ENCODE results near the gene LIFR. TPM values are rescaled to one million over a fixed set of nuclear protein-coding genes. Genes with fewer than 3 reads are reported as not detected.
A peak's percentile ranks its signal among the peaks of the same experiment; 100 is the strongest.

Gene LIFR
- total RNA-seq, 1 experiment from 2014 or later = 22.0 TPM

GRCh38 chr5:38468978-38469706 lies 87.3 kb downstream of the LIFR start:
- H3F3A ChIP-seq (ENCODE audit: insufficient read depth, low read depth) = no peaks in the 10 kb centered on the region

GRCh38 chr5:38468202-38468673 lies 88.2 kb downstream of the LIFR start:
- TF ChIP-seq EZH2 (IDR thresholded peaks at IDR 0.05; ENCODE audit: low read depth) (no peak), CTCF (conservative IDR thresholded peaks at IDR 0.05) (no peak)
- Histone ChIP-seq H4K20me1 (ENCODE audit: insufficient read depth) (no peaks in the 10 kb centered on the region), H3K4me2 (no peak overlapping the region), H3K4me3 (no peak overlapping the region), H3K4me1 (replicated peaks; ENCODE audit: insufficient read depth) (peaks cover 8% of the 10 kb centered on the region), H3K36me3 (ENCODE audit: low read depth) (no peaks in the 10 kb centered on the region), H3K27me3 (ENCODE audit: insufficient read depth, low read depth) (no peaks in the 10 kb centered on the region), H2AFZ (no peak overlapping the region), H3K27ac (no peak overlapping the region), H3F3A (ENCODE audit: insufficient read depth, low read depth) (no peaks in the 10 kb centered on the region), H3K79me2 (ENCODE audit: low read depth) (no peaks in the 10 kb centered on the region), H3K9me2 (ENCODE audit: insufficient read depth) (no peaks in the 10 kb centered on the region), H3K9me3 (ENCODE audit: insufficient read depth, low read depth) (no peaks in the 10 kb centered on the region)
- DNase-seq = peak in 1 of 2 experiments; percentile 81
- no TSS peak for BruUV-seq (replicated peaks)
- intact Hi-C loops (cut with micrococcal nuclease; ENCODE audit: unreplicated experiment) = no loop called here
- POLR2A ChIA-PET (ENCODE audit: unreplicated experiment) = interaction anchor here (0.6 kb wide), 2 partner anchors 192 to 1593 kb away, joined by 3 to 5 read pairs; no protein-coding TSS in a partner anchor
- CTCF ChIA-PET = interaction anchor here (0.5 to 1.7 kb wide), 4 partner anchors 26 to 315 kb away, joined by 3 to 15 read pairs (median 5); no protein-coding TSS in a partner anchor

More at GRCh38 chr5:38468978-38469706, 87.3 kb downstream of the LIFR start:
- Histone ChIP-seq H3K79me2 (ENCODE audit: low read depth) (no peaks in the 10 kb centered on the region), H3K36me3 (ENCODE audit: low read depth) (no peaks in the 10 kb centered on the region), H3K9me2 (ENCODE audit: insufficient read depth) (no peaks in the 10 kb centered on the region), H2AFZ (no peak overlapping the region), H3K4me2 (no peak overlapping the region), H3K27ac (no peak overlapping the region), H4K20me1 (ENCODE audit: insufficient read depth) (no peaks in the 10 kb centered on the region), H3K9me3 (ENCODE audit: insufficient read depth, low read depth) (no peaks in the 10 kb centered on the region), H3K27me3 (ENCODE audit: insufficient read depth, low read depth) (no peaks in the 10 kb centered on the region), H3K4me1 (replicated peaks; ENCODE audit: insufficient read depth) (no peaks in the 10 kb centered on the region), H3K4me3 (no peak overlapping the region)
- no peak for DNase-seq
- TF ChIP-seq CTCF (conservative IDR thresholded peaks at IDR 0.05) = no peak
- no peak for TF ChIP-seq EZH2 (IDR thresholded peaks at IDR 0.05; ENCODE audit: low read depth)
- BruUV-seq (replicated peaks) = no TSS peak
- intact Hi-C loops (cut with micrococcal nuclease; ENCODE audit: unreplicated experiment) = no loop called here
- ChIA-PET POLR2A (ENCODE audit: unreplicated experiment) (interaction anchor here (0.6 kb wide), 1 partner anchor 1404 kb away, joined by 3 read pairs; no protein-coding TSS in a partner anchor), CTCF (interaction anchor here (0.5 to 1.1 kb wide), 4 partner anchors 86 to 341 kb away, joined by 3 to 7 read pairs (median 3); no protein-coding TSS in a partner anchor)

GRCh38 chr5:38467353-38468040 lies 88.9 kb downstream of the LIFR start:
- POLR2A ChIA-PET (ENCODE audit: unreplicated experiment) = interaction anchor here (0.6 to 0.7 kb wide), 3 partner anchors 180 to 1592 kb away, joined by 3 to 5 read pairs (median 3); no protein-coding TSS in a partner anchor

More at GRCh38 chr5:38467353-38468040, 88.9 kb downstream of the LIFR start:
- no peaks in the 10 kb centered on the region for H3F3A ChIP-seq (ENCODE audit: insufficient read depth, low read depth)
- H3K4me2 ChIP-seq = no peak overlapping the region
- H3K79me2 ChIP-seq (ENCODE audit: low read depth) = no peaks in the 10 kb centered on the region
- H3K4me3 ChIP-seq = no peak overlapping the region
- no peak for DNase-seq
- no peaks in the 10 kb centered on the region for H4K20me1 ChIP-seq (ENCODE audit: insufficient read depth)
- H2AFZ ChIP-seq = no peak overlapping the region
- no peaks in the 10 kb centered on the region for H3K9me3 ChIP-seq (ENCODE audit: insufficient read depth, low read depth)
- TF ChIP-seq EZH2 (IDR thresholded peaks at IDR 0.05; ENCODE audit: low read depth) (no peak), CTCF (conservative IDR thresholded peaks at IDR 0.05) (no peak)
- CTCF ChIA-PET = interaction anchor here (0.6 to 1.7 kb wide), 2 partner anchors 26 to 376 kb away, joined by 5 to 15 read pairs; no protein-coding TSS in a partner anchor
- H3K27me3 ChIP-seq (ENCODE audit: insufficient read depth, low read depth) = no peaks in the 10 kb centered on the region
- peaks cover 14% of the 10 kb centered on the region for H3K4me1 ChIP-seq (replicated peaks; ENCODE audit: insufficient read depth)
- no peaks in the 10 kb centered on the region for H3K9me2 ChIP-seq (ENCODE audit: insufficient read depth)
- intact Hi-C loops (cut with micrococcal nuclease; ENCODE audit: unreplicated experiment) = no loop called here
- no peak overlapping the region for H3K27ac ChIP-seq
- no TSS peak for BruUV-seq (replicated peaks)
- H3K36me3 ChIP-seq (ENCODE audit: low read depth) = no peaks in the 10 kb centered on the region

Measured in PC-9 (cell line).